Measurements from ENCODE around the gene KIZ. TPM values are rescaled to one million over a fixed set of nuclear protein-coding genes. Genes with fewer than 3 reads are reported as not detected.
A peak's percentile ranks its signal among the peaks of the same experiment; 100 is the strongest.

Gene KIZ
- total RNA-seq, 1 experiment from 2014 or later = 22.6 TPM

DNA sequence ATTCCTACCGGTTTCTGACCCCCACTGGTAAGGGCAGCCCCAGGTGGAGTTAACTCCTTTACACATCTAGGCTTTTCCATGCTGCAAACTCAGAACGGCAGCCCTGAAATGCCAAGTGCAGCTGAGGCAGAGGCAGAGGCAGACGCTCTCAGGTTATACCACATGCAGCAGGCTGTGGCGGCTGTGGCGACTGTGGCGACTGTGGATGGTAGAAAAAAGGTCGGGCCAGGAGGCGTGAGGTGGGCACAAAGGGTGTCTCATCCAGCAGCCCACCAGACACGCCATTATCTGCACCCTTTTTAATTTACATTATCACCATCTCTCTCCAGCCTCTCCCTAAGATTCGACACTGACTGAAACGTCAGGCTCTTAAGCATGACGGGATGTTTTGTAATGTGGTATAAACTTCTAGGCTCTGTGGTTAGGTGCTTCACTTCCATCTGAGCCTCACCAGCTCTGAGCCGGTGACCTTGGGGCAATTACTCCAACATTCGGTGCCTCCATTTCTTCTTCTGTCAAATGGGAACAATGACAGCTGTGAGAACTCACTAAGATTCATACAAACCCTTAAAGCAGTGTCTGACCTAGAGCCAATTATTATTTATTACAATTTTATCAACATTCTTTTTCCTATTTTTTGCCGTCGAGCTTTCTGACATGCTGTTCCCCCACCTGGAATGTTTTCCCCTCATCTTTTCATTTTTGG lies 8.2 kb downstream of the KIZ start:
- no peak for DNase-seq (ENCODE audit: low spot score)
- in situ Hi-C loops (cut with HindIII; ENCODE audit: low sequenced_read_pairs) = no loop called here

DNA sequence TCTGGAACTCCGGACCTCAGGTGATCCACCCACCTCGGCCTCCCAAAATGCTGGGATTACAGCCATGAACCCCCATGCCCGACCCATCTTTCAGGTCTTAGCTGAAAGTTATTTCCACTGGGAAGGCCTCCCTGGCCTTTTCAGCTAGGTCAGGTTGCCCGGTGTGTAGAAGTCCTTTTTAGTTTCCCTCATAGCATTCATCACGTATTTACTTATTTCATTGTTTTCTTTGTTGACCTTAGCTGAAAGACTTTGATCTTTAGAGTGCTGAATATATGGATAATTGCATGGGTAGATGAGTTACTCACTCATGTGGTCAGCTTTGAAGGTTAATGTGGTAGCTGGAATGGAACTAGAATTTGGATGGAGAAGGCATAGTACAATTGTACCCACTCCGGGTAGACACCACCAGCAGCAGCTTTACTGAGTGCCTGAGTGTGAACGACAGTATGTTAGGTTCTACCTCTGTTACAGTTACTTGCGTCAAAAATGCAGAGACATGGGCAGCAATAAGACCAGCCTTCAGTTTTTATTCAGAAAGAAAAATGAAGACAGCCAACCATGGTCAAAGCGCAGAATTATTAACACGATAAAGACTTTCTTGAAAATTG lies 9.1 kb downstream of the KIZ start:
- DNase-seq (ENCODE audit: low spot score) = no peak
- in situ Hi-C loops (cut with HindIII; ENCODE audit: low sequenced_read_pairs) = no loop called here

DNA sequence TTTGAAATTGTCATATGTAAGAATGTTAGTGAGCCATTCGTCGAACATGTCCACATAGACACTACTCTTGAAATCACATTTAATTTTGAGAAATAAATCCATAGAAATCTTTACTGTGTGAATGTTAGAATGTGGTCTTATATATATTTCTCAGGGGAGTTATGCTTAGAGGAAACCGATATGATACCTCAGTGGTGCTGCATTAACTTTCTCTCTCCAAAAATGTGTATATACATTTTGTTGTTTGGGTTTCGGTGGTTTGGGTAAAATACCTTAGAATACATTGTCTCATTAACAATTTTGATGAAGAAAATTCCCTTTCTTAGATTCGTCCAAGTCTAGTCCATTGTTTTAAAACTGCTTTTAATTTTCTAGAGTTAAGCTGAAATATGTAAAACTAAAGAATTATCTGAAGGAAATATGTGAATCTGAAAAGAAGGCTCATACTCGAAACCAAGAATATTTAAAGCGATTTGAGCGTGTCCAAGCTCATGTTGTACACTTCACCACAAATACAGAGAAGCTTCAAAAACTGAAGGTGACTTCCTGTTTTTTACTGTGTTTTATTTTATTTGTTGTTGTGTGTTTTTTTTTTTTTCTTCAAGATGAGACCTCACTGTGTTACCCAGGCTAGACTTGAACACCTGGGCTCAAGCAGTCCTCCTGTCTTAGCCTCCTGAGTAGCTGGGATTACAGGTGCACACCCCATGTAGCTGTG lies 10.3 kb downstream of the KIZ start:
- DNase-seq (ENCODE audit: low spot score) = no peak
- in situ Hi-C loops (cut with HindIII; ENCODE audit: low sequenced_read_pairs) = no loop called here

DNA sequence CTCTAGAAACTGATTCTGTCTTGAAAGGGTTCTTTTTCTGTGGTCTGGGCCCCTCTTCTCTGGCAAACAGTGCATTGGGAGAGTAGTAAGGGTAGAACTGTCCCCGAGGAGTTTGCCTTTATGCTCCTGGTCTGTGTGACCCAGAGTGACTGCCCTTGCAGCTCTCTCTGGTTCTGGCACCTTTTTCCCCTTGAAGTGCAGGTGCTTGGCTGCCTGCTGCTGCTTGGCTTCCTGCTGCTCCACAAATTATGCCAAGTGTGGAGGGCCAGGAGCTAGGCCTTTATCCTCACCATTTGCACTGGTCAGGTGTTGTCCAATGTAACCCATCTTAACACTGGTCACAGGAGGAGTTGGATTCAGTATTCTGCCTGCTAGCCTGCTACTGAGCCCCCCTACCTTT lies 11.2 kb downstream of the KIZ start:
- DNase-seq (ENCODE audit: low spot score) = peak; percentile 89
- in situ Hi-C loops (cut with HindIII; ENCODE audit: low sequenced_read_pairs) = no loop called here

DNA sequence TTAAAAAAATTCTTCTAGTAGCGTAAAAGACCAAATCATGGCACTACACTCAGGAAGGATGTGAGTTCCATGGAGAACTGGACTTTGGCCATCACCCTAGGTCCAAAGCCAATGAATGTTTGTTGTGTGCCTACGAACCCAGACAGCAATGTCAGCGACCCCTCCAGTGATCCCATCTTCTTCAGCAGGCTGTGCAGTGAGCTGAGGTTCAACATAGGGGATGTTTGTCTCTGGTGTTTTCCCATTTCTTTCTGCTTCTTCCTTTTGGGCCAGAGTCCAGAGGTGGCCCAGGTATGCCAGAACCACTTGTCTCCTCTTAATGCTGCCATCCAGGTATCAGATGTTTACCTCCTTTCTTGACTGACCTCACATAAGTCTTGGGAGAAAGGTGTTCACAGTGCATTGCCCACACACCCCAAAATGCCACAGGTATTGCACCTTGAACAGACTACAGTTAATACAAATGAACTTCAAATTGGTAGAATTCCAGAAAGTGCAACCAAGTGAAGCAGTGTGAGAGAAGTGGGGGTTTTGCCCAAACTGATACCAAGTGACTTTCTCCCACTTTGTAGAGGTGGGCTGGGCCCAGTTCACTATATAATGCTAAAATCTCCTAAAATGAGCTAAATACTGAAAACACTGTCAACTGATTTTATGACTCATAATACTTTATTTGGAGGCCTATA lies 14.1 kb downstream of the KIZ start:
- DNase-seq (ENCODE audit: low spot score) = no peak
- in situ Hi-C loops (cut with HindIII; ENCODE audit: low sequenced_read_pairs) = no loop called here

DNA sequence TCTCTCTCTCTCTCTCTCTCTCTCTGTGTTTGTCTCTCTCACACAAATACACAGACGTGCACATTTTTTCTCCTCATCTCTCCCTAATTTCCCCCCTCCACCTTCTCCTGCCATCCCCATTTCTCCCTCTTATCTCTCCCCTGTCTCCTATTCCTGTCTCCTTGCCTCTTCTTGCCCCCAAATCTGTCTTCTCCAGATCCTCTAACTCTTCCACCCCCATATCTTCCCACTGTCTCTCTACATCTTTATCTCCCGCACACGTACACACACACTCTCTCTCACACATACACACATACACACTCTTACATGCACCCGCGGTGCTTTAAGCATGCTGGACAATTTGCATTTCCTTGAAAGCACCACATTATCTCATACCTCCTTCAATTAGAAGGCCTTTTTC lies 15.9 kb downstream of the KIZ start:
- in situ Hi-C loops (cut with HindIII; ENCODE audit: low sequenced_read_pairs) = no loop called here
- DNase-seq (ENCODE audit: low spot score) = no peak

DNA sequence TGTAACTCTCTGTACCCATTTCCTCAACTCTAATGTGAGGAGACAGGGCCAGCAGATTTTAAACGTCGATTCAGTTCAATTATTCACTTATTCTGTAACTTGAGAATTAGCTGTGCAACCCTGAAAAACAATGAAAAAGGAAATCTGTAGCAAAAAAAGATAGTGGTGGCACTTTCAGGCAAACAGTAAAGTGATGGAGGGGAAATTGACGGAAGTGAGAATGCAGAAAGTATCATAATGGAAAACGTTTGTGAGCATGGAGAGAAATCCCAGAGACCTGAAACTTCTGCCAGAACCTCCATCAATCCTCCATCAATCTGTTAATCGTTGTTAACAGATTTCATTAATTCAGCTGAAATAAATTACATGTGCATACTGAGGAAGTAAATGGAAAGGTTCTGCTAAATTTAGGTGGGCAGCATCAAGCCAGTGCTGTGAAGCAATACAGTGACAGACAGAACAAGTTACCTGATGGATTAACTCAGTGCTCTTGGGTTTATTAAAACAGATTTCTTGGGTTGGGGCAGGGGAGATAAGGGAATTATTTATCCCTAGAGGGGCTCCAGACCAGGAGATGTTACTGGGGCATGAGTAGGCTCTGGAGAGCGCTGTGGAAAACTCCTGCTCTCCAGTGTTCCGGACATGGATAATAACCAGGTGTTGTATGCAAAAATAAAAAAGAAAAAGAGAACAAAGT lies 17.5 kb downstream of the KIZ start:
- no peak for DNase-seq (ENCODE audit: low spot score)
- in situ Hi-C loops (cut with HindIII; ENCODE audit: low sequenced_read_pairs) = no loop called here

DNA sequence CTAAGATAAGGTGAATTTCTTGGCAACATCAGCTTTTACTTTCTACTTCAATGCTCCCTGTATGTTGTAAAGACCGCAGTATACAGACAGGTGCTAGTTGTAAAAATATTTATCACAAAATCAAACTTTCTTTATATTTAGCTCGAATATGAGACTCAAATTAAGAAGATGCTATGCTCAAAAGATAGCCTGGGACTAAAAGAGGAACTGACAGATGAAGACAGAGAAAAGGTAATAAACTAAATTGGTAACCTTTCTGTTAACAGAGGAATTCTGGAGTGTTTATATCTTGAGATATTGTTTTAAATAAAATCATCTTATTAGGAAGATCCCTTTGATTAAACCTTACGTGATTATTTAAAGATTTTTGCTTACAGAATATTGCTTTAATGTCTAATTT lies 19.5 kb downstream of the KIZ start:
- in situ Hi-C loops (cut with HindIII; ENCODE audit: low sequenced_read_pairs) = no loop called here
- DNase-seq (ENCODE audit: low spot score) = no peak

DNA sequence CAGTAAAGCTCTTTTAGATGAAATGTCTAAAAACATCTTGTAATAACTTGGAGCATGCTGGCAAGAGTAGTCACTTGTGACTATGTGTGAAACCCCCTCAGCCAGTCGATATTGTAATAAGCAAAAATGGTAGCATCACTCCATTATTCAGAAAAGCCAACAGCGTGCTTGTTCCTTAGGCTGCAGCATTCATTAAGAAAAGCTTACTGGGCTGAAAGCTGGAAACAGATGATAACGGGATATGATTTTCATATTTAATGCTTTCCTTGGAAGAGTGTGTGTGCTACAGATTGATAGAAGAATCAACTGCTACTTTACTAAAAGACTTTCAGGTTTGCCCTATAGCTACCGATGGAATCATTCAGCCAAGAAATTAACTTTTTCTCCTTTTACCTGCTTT lies 20.3 kb downstream of the KIZ start:
- in situ Hi-C loops (cut with HindIII; ENCODE audit: low sequenced_read_pairs) = no loop called here

DNA sequence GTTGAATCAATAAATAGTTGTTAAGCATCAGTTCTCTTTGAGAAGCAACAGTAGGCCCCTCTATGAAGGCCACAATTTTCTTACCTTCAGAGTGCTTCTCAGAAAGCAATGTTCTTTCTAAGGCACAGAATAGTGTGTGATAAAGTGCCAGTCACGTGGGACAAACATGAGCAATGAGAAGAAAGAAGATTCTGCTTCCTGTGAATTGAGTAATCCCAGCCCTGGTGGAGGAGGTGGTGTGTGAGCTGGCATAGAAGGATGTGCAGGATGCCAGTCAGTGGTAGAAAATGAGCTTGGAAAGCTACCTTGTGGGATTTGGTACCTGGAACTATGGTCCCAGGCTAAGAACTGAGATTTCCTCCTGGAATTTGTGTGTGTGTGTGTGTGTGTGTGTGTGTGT lies 21.7 kb downstream of the KIZ start:
- in situ Hi-C loops (cut with HindIII; ENCODE audit: low sequenced_read_pairs) = no loop called here
- DNase-seq (ENCODE audit: low spot score) = no peak

More for the DNA sequence above, 20.3 kb downstream of the KIZ start:
- DNase-seq (ENCODE audit: low spot score) = no peak

DNA sequence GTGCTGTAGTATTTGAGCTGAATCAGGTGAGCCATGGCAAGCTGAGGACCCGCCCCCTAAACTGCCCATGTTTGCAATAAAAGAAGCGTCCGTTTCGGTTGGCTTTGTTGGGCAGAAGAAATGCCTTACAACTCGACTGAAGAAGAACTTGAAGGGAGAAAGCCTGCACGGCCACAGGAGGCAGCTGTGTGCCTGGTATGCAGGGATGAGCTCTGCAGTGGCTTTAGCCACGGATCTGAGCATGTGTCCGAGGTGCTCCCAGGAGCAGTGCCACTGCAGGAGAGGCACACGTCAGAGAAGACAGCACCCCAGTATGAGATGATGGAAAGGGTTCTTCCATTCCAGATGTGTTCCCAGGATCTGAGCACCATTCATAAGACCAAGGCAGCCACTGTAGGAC lies 23.5 kb downstream of the KIZ start:
- in situ Hi-C loops (cut with HindIII; ENCODE audit: low sequenced_read_pairs) = no loop called here
- DNase-seq (ENCODE audit: low spot score) = no peak

DNA sequence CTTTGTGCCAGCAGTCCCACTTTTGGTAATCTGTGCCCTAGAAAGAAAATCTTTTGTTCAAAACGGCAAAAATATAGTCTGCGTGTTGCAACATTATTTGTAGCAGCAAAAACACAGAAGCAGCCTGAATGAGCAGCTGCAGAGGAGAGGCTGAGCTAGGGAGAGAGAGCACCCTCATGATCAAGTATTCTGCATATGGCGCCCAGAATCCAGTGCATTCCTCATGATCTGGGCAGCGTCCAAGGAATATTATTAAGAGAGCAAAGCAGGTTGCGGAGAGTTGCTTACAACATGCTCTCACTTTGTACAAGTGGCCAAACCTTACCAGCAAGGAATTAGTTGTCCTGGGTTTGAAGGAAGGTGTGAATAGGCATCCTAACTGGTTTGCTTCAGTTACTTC lies 25.9 kb downstream of the KIZ start:
- in situ Hi-C loops (cut with HindIII; ENCODE audit: low sequenced_read_pairs) = no loop called here
- no peak for DNase-seq (ENCODE audit: low spot score)

DNA sequence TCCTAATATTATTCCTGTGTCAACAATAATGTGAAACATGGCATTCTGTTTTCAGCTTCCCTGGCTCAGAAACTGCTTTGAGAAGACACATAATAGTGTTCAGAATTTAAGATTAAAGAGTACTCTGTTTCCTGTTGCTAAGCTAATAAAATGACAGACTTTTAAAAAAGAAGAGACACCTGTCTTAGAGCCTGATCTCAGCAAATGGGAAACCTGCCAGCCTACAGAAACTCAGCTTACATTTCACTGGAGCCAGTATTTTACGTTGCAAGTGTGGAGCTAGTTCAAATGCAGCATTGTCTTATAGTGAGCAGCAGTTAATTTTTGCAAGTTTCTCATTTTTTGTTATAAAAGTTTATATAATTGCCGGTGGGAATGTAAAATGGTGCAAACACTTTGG lies 28.8 kb downstream of the KIZ start:
- in situ Hi-C loops (cut with HindIII; ENCODE audit: low sequenced_read_pairs) = no loop called here
- no peak for DNase-seq (ENCODE audit: low spot score)

DNA sequence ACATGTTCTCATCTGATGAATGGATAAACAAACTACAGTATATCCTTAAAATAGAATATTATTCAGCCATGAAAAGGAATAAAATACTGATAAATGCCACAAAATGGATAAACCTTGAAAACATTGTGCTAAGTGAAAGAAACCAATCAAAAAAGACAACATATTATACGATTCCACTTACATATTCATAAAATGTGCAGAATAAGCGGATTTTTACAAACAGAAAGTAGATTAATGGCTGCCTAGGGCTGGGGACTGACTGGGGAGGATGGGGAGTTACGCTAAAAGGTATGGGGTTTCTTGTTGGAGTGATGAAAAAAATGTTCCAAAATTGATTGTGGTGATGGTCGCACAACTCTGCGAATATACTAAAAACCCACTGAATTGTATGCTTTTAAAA lies 29.4 kb downstream of the KIZ start:
- DNase-seq (ENCODE audit: low spot score) = no peak
- in situ Hi-C loops (cut with HindIII; ENCODE audit: low sequenced_read_pairs) = no loop called here

DNA sequence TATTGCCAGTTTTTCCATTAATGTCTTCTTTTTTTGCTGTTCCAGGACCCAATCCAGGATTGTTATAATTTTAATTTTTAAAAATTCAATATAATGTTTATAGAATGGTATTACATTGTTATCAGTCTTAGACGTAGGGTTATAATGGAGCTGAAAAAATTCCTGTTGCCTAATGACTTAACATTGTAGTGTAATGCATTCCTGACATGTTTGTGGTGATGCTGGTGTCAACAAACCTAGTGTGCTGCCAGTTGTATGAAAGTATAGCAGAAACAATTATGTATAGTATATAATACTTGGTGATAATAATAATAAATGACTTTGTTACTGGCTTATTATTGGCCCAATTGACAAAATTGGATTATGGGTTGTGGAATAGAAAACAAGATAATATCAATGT lies 30.4 kb downstream of the KIZ start:
- in situ Hi-C loops (cut with HindIII; ENCODE audit: low sequenced_read_pairs) = no loop called here
- no peak for DNase-seq (ENCODE audit: low spot score)

DNA sequence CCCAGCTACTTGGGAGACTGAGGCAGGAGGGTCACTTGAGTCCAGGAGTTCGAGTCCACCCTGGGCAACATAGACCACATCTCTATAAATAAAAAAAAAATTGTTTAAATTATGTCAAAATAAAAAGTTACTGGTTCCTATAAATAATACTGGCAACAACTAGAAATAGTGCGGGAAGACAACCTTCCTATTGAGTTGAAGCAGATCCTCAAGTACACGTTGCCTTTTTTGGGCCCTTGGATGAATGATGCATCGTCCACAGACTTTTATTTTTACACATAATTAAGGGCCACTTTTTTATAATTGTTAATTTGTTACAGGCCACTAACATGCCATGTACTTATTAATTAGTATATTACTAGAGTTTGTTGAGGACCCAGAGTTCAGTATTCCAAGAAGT lies 31.1 kb downstream of the KIZ start:
- in situ Hi-C loops (cut with HindIII; ENCODE audit: low sequenced_read_pairs) = no loop called here
- no peak for DNase-seq (ENCODE audit: low spot score)

DNA sequence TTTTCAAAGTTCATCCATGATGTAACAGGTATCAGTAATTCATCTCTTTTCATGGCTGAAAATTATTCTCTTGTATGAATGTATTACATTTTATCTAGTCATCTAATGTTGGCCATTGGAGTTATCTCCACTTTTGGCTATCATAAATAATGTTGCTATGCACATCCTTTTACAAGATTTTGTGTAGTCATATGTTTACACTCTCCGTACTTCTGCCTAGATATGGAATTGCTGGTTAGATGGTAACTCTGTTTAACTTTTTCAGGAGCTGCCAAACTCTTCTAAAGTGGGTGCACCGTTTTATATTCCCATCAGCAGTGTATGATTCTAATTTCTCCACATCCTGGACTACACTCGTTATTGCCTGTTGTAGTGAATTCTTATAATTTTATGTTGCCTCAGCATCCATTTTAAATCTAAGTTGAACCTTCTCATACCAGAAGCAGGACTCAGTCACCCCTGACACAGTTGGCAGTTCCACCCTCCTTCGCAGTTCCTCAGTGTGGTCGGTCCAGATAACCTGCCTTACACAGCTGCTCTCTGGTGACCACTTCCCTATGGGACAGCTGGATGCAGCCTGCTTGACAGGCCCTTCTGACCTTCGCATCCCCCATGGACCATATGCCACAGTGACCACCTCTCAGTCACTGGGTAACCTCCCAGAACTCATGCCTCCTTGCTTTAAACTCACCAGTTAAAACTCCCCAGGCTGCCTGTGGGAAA lies 33.9 kb downstream of the KIZ start:
- in situ Hi-C loops (cut with HindIII; ENCODE audit: low sequenced_read_pairs) = no loop called here

DNA sequence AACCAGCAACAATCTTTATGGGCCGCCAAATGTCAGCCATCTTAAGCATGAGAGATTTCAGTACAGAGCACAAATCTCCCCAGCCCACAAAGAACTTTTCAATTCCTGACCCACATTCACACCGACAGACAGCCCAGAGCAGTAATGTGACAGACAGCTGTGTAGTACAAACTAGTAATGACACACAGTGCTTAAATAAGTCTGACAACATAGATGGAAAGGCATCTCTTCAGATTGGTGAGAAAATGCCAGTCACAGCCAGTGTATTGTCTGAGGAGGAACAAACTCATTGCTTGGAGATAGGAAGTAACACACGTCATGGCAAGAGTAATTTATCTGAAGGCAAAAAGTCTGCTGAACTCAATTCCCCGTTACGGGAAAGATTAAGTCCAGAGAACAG lies 36.0 kb downstream of the KIZ start:
- in situ Hi-C loops (cut with HindIII; ENCODE audit: low sequenced_read_pairs) = no loop called here

More for the DNA sequence above, 33.9 kb downstream of the KIZ start:
- DNase-seq (ENCODE audit: low spot score) = no peak

DNA sequence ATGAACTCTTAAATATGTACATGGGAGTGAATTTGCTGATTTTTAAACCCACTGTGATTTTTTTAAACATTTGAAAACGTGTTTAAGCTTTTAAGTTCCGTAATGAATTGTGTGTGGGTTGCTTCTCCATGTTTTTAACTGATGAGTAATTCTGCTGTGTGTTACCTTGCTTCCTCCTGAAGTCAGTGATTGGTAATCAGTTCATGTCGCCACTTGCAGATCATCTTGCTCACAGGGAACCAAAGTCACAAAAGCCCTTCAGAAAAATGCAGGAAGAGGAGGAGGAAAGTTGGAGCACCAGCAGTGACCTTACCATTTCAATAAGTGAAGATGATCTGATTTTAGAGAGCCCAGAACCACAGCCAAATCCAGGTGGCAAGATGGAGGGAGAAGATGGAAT lies 36.7 kb downstream of the KIZ start:
- in situ Hi-C loops (cut with HindIII; ENCODE audit: low sequenced_read_pairs) = no loop called here
- DNase-seq (ENCODE audit: low spot score) = no peak

More for the DNA sequence above, 36.0 kb downstream of the KIZ start:
- no peak for DNase-seq (ENCODE audit: low spot score)

All from G401 (cell line).